ENCODE measurements around the gene CHRNA9.

GRCh38 chr4:40306976-40307375, 28.2 kb upstream of the CHRNA9 start:
- TF ChIP-seq POLR2A (IDR thresholded peaks at IDR 0.05; ENCODE audit: low read depth, low read length) (no peak), POLR2AphosphoS5 (IDR thresholded peaks at IDR 0.05; ENCODE audit: low read depth, low read length) (no peak), TAF1 (IDR thresholded peaks at IDR 0.05; ENCODE audit: borderline replicate concordance, low read depth, low read length) (no peak)

Measured in GM12892 (cell line).